NCI-H2107 treated with DMSO at 0.1 percent for 48 hours (cell line): ENCODE measurements around the gene UBE2E2.

Source experiments
- DNase-seq: peaks from one replicate; lab custom pipeline; 2025; ENCODE audit not compliant: unreplicated experiment; lab: John Stamatoyannopoulos, UW

Gene UBE2E2

DNA sequence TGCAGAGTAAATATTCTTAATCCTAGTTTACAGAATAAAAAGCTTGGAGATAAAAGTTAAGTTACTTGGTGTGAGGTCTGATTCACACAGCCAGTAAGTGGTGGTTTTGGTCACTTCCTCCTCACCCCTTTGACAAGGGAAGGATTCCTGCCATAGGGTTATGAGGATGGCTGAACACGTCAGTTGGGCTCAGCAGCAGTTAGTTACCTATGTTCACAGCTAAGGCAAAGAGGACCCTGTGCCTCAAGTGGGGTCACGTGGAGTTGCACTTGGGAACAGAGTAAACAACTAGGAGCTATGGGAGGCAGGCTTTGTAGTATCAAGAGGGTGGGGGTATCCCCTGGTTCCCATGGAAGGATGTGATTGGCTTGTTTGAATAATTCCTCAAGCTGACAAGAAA is 232.2 kb downstream of the UBE2E2 start:
- DNase-seq, result no peak

GRCh38 chr3:23435904-23436303 is 232.8 kb downstream of the UBE2E2 start:
- DNase-seq, result no peak

DNA sequence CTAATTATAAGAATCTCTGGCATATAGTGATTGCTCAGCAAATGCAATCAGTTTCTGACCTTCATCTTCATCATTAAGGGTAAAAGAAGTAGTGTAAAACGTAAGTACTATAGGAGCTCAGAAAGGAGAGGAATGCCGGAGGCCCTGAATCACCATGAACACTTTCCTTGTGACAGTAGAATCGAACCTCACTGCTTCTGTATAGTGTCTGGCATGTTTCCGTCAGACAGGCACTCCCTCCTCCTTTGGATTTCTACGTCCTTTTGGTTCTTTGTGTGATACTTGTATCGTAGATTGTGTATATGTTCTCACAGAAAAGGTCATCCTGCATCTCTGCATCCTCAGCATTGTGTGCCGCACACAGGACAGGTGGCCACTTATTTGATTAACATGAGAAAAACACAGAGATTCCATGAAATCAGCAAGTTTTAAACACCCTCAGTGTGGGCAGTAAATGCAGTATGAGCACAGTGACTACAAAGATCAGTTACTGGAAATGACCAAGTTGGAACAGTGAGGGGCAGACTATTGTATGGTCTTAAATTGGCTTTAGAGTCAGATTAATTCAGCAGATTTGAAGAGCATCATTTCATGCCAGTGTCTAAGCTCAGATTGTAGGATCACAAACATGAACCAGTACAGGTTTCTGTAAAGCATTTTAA is 234.5 kb downstream of the UBE2E2 start:
- DNase-seq, result no peak

GRCh38 chr3:23438657-23439056 is 235.5 kb downstream of the UBE2E2 start:
- no peak for DNase-seq

DNA sequence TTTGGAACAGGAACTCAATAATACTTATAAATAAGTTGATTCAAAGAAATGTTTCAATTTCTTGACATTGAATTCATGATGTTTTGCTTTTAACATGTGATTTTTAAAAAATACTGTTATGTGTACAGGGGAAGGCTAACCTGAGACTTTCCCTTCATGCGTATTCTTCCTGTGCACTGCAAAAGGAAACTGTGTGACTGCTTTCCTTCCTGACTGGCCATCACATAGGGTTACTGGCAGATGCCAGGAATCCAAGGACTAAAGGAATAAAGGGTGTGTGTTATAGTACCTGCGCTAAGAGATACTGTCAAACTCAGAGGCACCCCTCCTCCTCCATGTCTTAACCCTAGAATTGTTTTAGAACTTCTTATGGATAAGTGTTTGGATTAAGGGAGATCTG is 236.0 kb downstream of the UBE2E2 start:
- DNase-seq, result no peak

GRCh38 chr3:23440416-23441294 is 237.5 kb downstream of the UBE2E2 start:
- DNase-seq, result no peak

GRCh38 chr3:23442598-23443383 is 239.7 kb downstream of the UBE2E2 start:
- no peak for DNase-seq

GRCh38 chr3:23444386-23444785 is 241.3 kb downstream of the UBE2E2 start:
- DNase-seq, result no peak

GRCh38 chr3:23446301-23446700 is 243.2 kb downstream of the UBE2E2 start:
- no peak for DNase-seq

GRCh38 chr3:23448998-23449537 is 245.9 kb downstream of the UBE2E2 start:
- no peak for DNase-seq

DNA sequence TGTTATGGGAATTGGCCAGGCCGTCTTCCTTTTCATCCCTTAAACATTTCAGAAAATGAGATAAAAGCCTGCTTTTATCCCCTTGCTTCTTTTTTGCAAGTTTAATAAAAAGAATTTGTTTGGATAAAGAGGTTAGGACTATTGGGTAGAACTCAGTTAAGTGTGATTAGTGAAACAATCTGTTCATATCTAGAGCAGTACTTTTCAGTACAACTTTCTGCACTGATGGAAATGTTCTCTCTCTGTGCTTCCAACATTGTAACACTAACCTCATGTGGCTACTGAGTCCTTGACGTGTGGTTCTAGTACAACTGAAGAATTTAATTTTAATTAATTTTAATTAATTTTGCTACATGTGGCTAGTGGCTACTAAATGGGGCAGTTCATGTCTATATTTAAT is 246.9 kb downstream of the UBE2E2 start:
- DNase-seq, result no peak

DNA sequence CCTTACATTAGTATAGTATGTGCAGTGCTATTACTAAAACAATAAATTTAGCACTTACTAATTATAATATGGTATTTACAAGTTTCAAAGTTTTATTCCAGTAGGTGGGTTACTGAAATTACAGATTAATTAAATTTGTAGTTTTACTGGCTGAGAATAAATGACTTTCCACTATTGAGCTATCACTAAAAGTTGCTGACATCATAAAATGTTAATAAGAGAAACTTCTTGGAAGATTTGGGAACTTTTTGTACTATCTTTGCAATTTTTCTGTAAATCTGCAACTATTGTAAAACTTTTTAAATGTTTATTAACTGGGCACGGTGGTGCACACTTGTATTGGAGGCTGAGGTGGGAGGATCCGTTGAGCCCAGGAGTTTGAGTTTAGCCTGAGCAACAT is 247.7 kb downstream of the UBE2E2 start:
- no peak for DNase-seq

- DNase-seq, result no peak
Measured at GRCh38 chr3:23452408-23452807, 249.3 kb downstream of the UBE2E2 start.

GRCh38 chr3:23455084-23455483 is 252.0 kb downstream of the UBE2E2 start:
- DNase-seq, result no peak

DNA sequence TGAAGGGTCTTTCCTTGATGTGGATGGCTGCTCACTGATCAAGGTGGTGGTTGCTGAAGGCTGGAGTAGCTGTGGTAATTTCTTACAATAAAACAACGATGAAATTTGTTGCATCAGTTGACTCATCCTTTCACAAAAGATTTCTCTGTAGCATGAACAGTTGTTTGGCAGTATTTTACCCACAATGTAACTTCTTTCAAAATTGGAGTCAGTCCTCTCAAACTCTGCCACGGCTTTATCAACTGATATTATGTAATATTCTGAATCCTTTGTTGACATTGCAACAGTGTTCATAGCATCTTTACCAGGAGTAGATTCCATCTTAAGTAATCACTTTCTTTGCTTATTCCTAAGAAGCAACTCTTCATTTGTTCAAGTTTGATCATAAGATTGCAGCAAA is 252.6 kb downstream of the UBE2E2 start:
- no peak for DNase-seq

DNA sequence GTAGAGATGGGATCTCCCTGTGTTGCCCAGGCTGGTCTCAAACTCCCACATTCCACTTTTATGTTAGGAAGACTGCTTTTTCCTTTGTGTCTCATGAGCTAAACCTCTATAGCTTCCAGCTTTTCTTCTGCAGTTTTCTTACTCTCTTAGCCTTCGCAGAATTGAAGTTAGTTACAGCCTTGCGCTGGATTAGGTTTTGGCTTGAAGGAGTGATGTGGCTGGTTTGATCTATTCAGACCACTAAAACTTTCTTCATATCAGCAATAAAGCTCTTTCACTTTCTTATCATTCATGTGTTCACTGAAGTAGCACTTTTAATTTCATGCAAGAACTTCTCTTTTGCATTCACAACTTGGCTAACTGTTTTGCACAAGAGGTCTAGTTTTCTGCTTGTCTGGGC is 254.6 kb downstream of the UBE2E2 start:
- DNase-seq, result no peak

DNA sequence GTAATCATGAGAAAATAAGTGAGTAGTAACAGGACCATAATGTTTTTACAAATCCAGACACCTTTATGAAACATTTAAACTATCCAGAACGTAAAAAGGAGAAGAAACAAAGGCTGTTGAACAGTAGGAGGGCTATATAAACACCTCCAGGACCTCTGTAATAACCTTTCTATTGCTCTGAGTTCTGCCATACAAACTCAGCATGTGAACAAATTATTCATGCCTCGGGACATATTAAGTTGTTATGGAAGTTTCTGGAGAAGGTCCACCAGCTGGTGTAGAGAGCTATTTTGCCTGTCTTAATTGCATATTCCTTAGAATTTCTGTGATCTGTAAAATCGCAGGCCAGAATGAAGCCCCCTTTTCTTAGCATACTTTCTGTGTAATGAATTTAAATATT is 256.3 kb downstream of the UBE2E2 start:
- no peak for DNase-seq

- no peak for DNase-seq
Measured at GRCh38 chr3:23459889-23460546, 256.9 kb downstream of the UBE2E2 start.

DNA sequence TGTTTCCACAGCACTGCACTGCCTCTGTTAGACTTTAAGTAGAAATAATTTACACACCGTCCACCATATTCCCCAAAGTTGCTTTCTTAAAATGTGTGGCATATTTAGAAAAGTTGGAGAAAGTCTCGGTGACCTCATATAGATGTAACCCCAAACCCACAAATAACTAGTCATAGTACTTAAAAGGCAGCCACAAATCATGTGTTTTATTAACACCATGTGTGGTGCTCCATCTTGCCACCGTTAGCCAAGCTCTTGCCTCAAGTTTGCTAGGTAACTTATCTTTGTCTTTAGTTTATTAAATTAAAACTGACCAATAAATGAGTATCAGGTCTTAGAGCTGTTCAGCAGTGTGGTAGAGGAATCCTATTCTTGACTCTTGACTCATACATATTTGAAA is 257.9 kb downstream of the UBE2E2 start:
- no peak for DNase-seq

DNA sequence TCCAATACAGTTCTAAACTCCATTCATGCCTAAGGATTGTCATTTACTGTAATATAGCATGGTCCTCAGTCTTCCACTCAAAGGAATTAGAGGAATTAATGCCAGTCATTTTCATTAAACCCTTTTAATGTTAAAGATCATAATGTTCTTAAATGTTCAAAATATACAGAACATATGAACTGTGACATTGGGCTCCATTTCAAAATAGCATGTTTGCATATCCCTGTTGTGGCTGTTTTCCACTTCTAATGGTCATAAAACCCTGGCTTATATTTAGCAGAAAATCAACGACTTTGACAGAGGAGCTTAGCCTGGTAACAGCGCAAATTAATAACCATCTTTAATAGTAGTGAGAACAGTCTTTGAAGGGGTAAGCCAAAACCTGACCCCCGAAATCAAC is 260.7 kb downstream of the UBE2E2 start:
- no peak for DNase-seq

DNA sequence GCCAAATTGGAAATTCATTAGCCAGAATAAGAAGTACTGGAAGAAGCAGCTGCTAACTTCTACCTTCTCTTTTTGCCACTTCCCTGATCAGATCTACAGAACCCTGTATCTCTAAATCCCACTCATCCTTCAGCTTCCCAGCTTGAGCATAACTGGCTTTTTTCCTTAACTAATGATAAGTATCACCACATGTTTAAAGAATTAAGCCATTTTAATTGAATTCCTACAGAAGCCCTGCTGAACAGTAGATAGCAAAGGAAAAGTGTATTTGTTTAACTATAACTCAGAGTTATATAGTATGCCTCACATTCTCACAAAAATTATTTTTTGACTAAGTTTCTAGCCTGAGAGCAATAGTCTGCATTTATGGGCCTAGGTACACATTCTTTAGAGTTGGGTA is 262.4 kb downstream of the UBE2E2 start:
- no peak for DNase-seq
